ENCODE measurements around the gene HSPA1B. TPM values are rescaled to one million over a fixed set of nuclear protein-coding genes. Genes with fewer than 3 reads are reported as not detected.

HSPA1B gene
- total RNA-seq, 6 donors from 2014 or later = 92.2 to 177 (median 127) TPM

DNA sequence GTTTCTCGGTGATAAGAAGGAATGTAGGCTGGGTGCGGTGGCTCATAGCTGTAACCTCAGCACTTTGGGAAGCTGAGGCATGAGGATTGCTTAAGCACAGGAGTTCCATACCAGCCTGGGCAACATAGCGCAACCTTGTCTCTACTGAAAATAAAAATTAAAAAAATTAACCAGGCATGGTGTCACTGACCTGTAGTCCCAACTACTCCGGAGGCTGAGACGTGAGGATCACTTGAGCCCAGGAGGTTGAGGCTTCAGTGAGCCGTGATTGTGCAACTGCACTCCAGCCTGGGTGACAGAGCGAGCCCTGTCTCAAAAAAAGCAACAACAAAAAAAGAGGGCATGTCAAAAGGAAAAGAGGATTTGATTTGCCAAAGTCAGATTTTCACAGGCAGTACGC is 31.2 kb downstream of the HSPA1B start:
- H3K27ac ChIP-seq = no peak overlapping the region
- no peaks in the 10 kb centered on the region for H3K9me3 ChIP-seq
- 89 to 90% methylated on average over 8 of the region's 8 CpGs for WGBS, 2 donors
- no peak for DNase-seq
- no peak overlapping the region for H3K4me3 ChIP-seq
- peaks cover 15 to 25% (median 16%) of the 10 kb centered on the region in 4 donors for H3K4me1 ChIP-seq
- H3K36me3 ChIP-seq = peaks cover 10 to 44% (median 31%) of the 10 kb centered on the region in 4 donors
- no peak for TF ChIP-seq POLR2A (IDR thresholded peaks at IDR 0.05)
- TF ChIP-seq POLR2AphosphoS5 (IDR thresholded peaks at IDR 0.05) = no peak
- no peak for TF ChIP-seq EP300 (IDR thresholded peaks at IDR 0.05)
- no peak for TF ChIP-seq CTCF (IDR thresholded peaks at IDR 0.05)
- ATAC-seq (ENCODE audit: low FRiP score in 2 of 2) = no peak
- no peaks in the 10 kb centered on the region for H3K27me3 ChIP-seq

- ATAC-seq (ENCODE audit: low FRiP score in 2 of 2) = no peak
- no peak overlapping the region for H3K27ac ChIP-seq
- H3K27me3 ChIP-seq = no peaks in the 10 kb centered on the region
- H3K4me1 ChIP-seq = peaks cover 16 to 37% (median 24%) of the 10 kb centered on the region in 4 donors
- TF ChIP-seq POLR2AphosphoS5 (IDR thresholded peaks at IDR 0.05) (no peak), CTCF (IDR thresholded peaks at IDR 0.05) (no peak), POLR2A (IDR thresholded peaks at IDR 0.05) (no peak), EP300 (IDR thresholded peaks at IDR 0.05) (no peak)
- H3K9me3 ChIP-seq = no peaks in the 10 kb centered on the region
- no peak for DNase-seq
- 90 to 92% methylated on average over 11 of the region's 11 CpGs for WGBS, 2 donors
- no peak overlapping the region for H3K4me3 ChIP-seq
- H3K36me3 ChIP-seq = peaks cover 10 to 44% (median 31%) of the 10 kb centered on the region in 4 donors
Observed at GRCh38 chr6:31859923-31860322, 32.4 kb downstream of the HSPA1B start.

DNA sequence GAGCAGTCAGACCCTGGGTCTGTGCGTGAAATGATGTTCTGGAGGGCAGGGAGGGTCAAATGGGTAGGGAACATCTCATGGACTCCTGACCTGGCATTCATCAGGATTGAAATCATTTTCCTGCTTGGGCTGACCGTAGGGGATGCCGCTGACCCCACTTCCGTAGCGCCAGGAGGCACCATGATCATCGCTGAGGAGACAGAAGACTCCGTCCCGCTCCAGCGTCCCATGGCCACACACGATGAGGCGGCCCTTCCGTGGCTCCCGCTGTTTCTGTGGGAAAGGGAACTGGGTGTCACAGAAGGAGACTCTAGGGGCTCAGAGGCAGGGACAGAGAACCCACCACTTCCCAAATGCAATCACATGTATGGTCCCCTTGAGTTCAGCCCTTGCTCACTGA is 32.8 kb downstream of the HSPA1B start:
- no peak overlapping the region for H3K27ac ChIP-seq
- ATAC-seq (ENCODE audit: low FRiP score in 2 of 2) (no peak), DNase-seq (no peak)
- H3K4me1 ChIP-seq = peaks cover 16 to 38% (median 24%) of the 10 kb centered on the region in 4 donors
- no peaks in the 10 kb centered on the region for H3K27me3 ChIP-seq
- no peak for TF ChIP-seq POLR2AphosphoS5 (IDR thresholded peaks at IDR 0.05)
- TF ChIP-seq POLR2A (IDR thresholded peaks at IDR 0.05) = no peak
- no peak for TF ChIP-seq CTCF (IDR thresholded peaks at IDR 0.05)
- TF ChIP-seq EP300 (IDR thresholded peaks at IDR 0.05) = no peak
- H3K9me3 ChIP-seq = no peaks in the 10 kb centered on the region
- WGBS, 2 donors = 97% methylated on average over 13 of the region's 13 CpGs
- peaks cover 10 to 44% (median 31%) of the 10 kb centered on the region in 4 donors for H3K36me3 ChIP-seq
- H3K4me3 ChIP-seq = no peak overlapping the region

GRCh38 chr6:31861150-31861549 is 33.6 kb downstream of the HSPA1B start:
- DNase-seq (no peak), ATAC-seq (ENCODE audit: low FRiP score in 2 of 2) (no peak)
- no peak overlapping the region for H3K4me3 ChIP-seq
- no peaks in the 10 kb centered on the region for H3K27me3 ChIP-seq
- H3K27ac ChIP-seq = no peak overlapping the region
- H3K4me1 ChIP-seq = peaks cover 16 to 38% (median 24%) of the 10 kb centered on the region in 4 donors
- WGBS, 2 donors = 94 to 96% methylated on average over 7 of the region's 7 CpGs
- TF ChIP-seq CTCF (IDR thresholded peaks at IDR 0.05) (no peak), POLR2A (IDR thresholded peaks at IDR 0.05) (no peak), POLR2AphosphoS5 (IDR thresholded peaks at IDR 0.05) (no peak)
- peaks cover 10 to 44% (median 31%) of the 10 kb centered on the region in 4 donors for H3K36me3 ChIP-seq
- no peaks in the 10 kb centered on the region for H3K9me3 ChIP-seq

GRCh38 chr6:31861919-31862343 is 34.4 kb downstream of the HSPA1B start:
- ATAC-seq (ENCODE audit: low FRiP score in 2 of 2) = no peak
- Histone ChIP-seq H3K27me3 (no peaks in the 10 kb centered on the region), H3K27ac (peak overlapping the region; percentile 87 to 94 (median 90))

More at GRCh38 chr6:31861919-31862343, 34.4 kb downstream of the HSPA1B start:
- H3K4me3 ChIP-seq = peak overlapping the region; percentile 74 to 95 (median 84)
- H3K36me3 ChIP-seq = peaks cover 10 to 43% (median 31%) of the 10 kb centered on the region in 4 donors
- no peak for DNase-seq
- TF ChIP-seq CTCF (IDR thresholded peaks at IDR 0.05) (no peak), EP300 (IDR thresholded peaks at IDR 0.05) (no peak), POLR2AphosphoS5 (IDR thresholded peaks at IDR 0.05) (no peak), POLR2A (IDR thresholded peaks at IDR 0.05) (no peak)
- 44 to 47% methylated on average over 15 to 17 of the region's 17 CpGs for WGBS, 2 donors
- no peaks in the 10 kb centered on the region for H3K9me3 ChIP-seq
- H3K4me1 ChIP-seq = peaks cover 16 to 38% (median 24%) of the 10 kb centered on the region in 4 donors
